PC-9 (cell line): Measurements from ENCODE around the gene TRMT1. TPM values are rescaled to one million over a fixed set of nuclear protein-coding genes. Genes with fewer than 3 reads are reported as not detected.

ENCODE experiments used
- BruUV-seq: library from RNA; stranded (reverse); fragments of 400-500 nt; replicated peaks from 2 replicates; lab custom pipeline; 2021; lab: Mats Ljungman, UMichigan
- CTCF ChIA-PET: fragments of 300-600 bp; sonication (Branson Sonifier 250); formaldehyde crosslinking; loops from one replicate; lab custom pipeline; 2022; ENCODE audit warnings: antibody characterized with exemption; lab: Charles Lee
- POLR2A ChIA-PET: fragments of 300-600 bp; sonication (Branson Sonifier 250); formaldehyde crosslinking; loops from one replicate; lab custom pipeline; 2022; ENCODE audit warnings: antibody characterized with exemption; ENCODE audit not compliant: unreplicated experiment; lab: Charles Lee
- DNase-seq, 2 experiments: peaks; one replicate each; pipeline versions ENCODE4 v3.0.0 to v3.0.0-alpha.2; 2015 to 2022; ENCODE audit warnings: mixed read lengths in 1 of 2
- H2AFZ ChIP-seq: fragments of 200-600 bp; sonication (generic); 2 replicates; pipeline ENCODE4 v1.8.1; 2017; ENCODE audit warnings: antibody characterized with exemption
- H3F3A ChIP-seq: fragments of 200-600 bp; sonication (generic); 2 replicates; pipeline ENCODE4 v1.8.1; 2017; ENCODE audit warnings: antibody characterized with exemption, mild to moderate bottlenecking, low read depth; ENCODE audit not compliant: insufficient read depth
- H3K27ac ChIP-seq: fragments of 200-600 bp; sonication (generic); 2 replicates; pipeline ENCODE4 v1.6.1; 2016; ENCODE audit warnings: mixed run types
- H3K27me3 ChIP-seq: fragments of 200-600 bp; sonication (generic); 2 replicates; pipeline ENCODE4 v1.6.1; 2016; ENCODE audit warnings: low read depth, mixed run types; ENCODE audit not compliant: insufficient read depth
- H3K36me3 ChIP-seq: fragments of 200-600 bp; sonication (generic); 2 replicates; pipeline ENCODE4 v1.6.1; 2016; ENCODE audit warnings: low read depth, mixed run types
- H3K4me1 ChIP-seq: fragments of 200-600 bp; sonication (generic); replicated peaks from 2 replicates; pipeline ENCODE4 v1.6.1; 2016; ENCODE audit warnings: mixed run types; ENCODE audit not compliant: insufficient read depth
- H3K4me2 ChIP-seq: fragments of 200-600 bp; sonication (generic); 2 replicates; pipeline ENCODE4 v1.6.1; 2017; ENCODE audit warnings: mixed run types
- H3K4me3 ChIP-seq: fragments of 200-600 bp; sonication (generic); 2 replicates; pipeline ENCODE4 v1.6.1; 2016; ENCODE audit warnings: mixed run types
- H3K79me2 ChIP-seq: fragments of 200-600 bp; sonication (generic); 2 replicates; pipeline ENCODE4 v1.6.1; 2017; ENCODE audit warnings: low read depth, mixed run types
- H3K9me2 ChIP-seq: fragments of 200-600 bp; sonication (generic); 2 replicates; pipeline ENCODE4 v1.8.1; 2017; ENCODE audit warnings: mild to moderate bottlenecking; ENCODE audit not compliant: insufficient read depth
- H3K9me3 ChIP-seq: fragments of 200-600 bp; sonication (generic); 2 replicates; pipeline ENCODE4 v1.8.1; 2016; ENCODE audit warnings: low read depth; ENCODE audit not compliant: insufficient read depth
- H4K20me1 ChIP-seq: fragments of 200-600 bp; sonication (generic); 2 replicates; pipeline ENCODE4 v1.8.1; 2017; ENCODE audit not compliant: insufficient read depth
- EZH2 ChIP-seq: fragments of 200-600 bp; sonication (generic); IDR thresholded peaks from 2 replicates; pipeline ENCODE4 v1.8.0; 2017; ENCODE audit warnings: antibody characterized with exemption, low read depth
- intact Hi-C: fragments of 100-400 bp; cut with micrococcal nuclease; formaldehyde crosslinking; loops from one replicate; pipeline ENCODE4 v1.10.0; 2022; ENCODE audit not compliant: unreplicated experiment
- total RNA-seq: library from RNA; stranded (reverse); gene quantifications from 2 replicates; pipeline ENCODE4 v1.2.3, GENCODE V29; 2021
- TF ChIP-seq, protein P1 (sequence below): fragments of 200-600 bp; sonication (generic); conservative IDR thresholded peaks from 2 replicates; pipeline ENCODE4 v1.6.1; 2017; ENCODE audit warnings: mixed run types, antibody characterized with exemption, mild to moderate bottlenecking, moderate library complexity

Gene TRMT1
- total RNA-seq, 1 experiment from 2014 or later, result 44.1 TPM

- intact Hi-C loops, result loop anchor here (2.0 kb wide), 1 partner anchor 111 kb away; no protein-coding TSS in a partner anchor
Observed at GRCh38 chr19:13095934-13096927, 20.3 kb downstream of the TRMT1 start.

DNA sequence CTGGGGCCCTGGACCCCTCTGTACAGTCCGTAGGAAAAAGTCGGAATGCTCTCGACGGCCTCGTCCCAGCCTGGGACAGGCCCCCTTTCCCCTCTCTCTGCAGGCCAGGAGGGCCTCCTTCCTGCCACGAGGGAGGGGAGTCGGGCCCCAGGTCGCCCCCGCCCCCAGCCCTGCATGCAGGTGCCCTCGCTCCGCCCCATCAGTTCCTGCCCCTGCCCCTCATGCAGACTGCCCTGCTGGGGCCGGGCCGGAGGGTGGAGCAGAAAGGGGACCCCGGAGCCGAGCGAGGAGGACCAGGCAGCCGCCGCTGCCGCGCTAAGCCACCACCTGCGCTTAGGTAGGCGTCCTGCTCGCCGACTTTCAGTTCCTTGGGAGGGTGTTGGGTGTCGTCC, 21.2 kb downstream of the TRMT1 start:
- intact Hi-C loops, result loop anchor here (2.0 kb wide), 1 partner anchor 111 kb away; no protein-coding TSS in a partner anchor
- no peak overlapping the region for H3K4me2 ChIP-seq
- CTCF ChIA-PET, result interaction anchor here (0.5 kb wide), 1 partner anchor 210 kb away, joined by 3 read pairs; no protein-coding TSS in a partner anchor
- H3K9me3 ChIP-seq, result no peaks in the 10 kb centered on the region
- H3K4me3 ChIP-seq, result no peak overlapping the region
- H3K27me3 ChIP-seq, result no peaks in the 10 kb centered on the region
- BruUV-seq, result no TSS peak
- H3K36me3 ChIP-seq, result no peaks in the 10 kb centered on the region
- no peaks in the 10 kb centered on the region for H4K20me1 ChIP-seq
- no peak for DNase-seq
- TF ChIP-seq, protein P1, sequence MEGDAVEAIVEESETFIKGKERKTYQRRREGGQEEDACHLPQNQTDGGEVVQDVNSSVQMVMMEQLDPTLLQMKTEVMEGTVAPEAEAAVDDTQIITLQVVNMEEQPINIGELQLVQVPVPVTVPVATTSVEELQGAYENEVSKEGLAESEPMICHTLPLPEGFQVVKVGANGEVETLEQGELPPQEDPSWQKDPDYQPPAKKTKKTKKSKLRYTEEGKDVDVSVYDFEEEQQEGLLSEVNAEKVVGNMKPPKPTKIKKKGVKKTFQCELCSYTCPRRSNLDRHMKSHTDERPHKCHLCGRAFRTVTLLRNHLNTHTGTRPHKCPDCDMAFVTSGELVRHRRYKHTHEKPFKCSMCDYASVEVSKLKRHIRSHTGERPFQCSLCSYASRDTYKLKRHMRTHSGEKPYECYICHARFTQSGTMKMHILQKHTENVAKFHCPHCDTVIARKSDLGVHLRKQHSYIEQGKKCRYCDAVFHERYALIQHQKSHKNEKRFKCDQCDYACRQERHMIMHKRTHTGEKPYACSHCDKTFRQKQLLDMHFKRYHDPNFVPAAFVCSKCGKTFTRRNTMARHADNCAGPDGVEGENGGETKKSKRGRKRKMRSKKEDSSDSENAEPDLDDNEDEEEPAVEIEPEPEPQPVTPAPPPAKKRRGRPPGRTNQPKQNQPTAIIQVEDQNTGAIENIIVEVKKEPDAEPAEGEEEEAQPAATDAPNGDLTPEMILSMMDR, result no peak
- no peak for TF ChIP-seq EZH2
- peaks cover 5% of the 10 kb centered on the region; the same call in 1 of the 2 replicates for H3F3A ChIP-seq
- H3K79me2 ChIP-seq, result no peaks in the 10 kb centered on the region
- H3K27ac ChIP-seq, result no peak overlapping the region
- POLR2A ChIA-PET, result no interaction called here
- no peaks in the 10 kb centered on the region for H3K9me2 ChIP-seq
- H3K4me1 ChIP-seq, result peaks cover 9% of the 10 kb centered on the region; the same call in 1 of the 2 replicates
- no peak overlapping the region for H2AFZ ChIP-seq

More at GRCh38 chr19:13095934-13096927, 20.3 kb downstream of the TRMT1 start:
- no peak overlapping the region for H2AFZ ChIP-seq
- H3K9me3 ChIP-seq, result no peaks in the 10 kb centered on the region
- no peaks in the 10 kb centered on the region for H3K9me2 ChIP-seq
- peaks cover 9% of the 10 kb centered on the region; the same call in 1 of the 2 replicates for H3K4me1 ChIP-seq
- H3K79me2 ChIP-seq, result no peaks in the 10 kb centered on the region
- no peaks in the 10 kb centered on the region for H3K27me3 ChIP-seq
- no peaks in the 10 kb centered on the region for H4K20me1 ChIP-seq
- POLR2A ChIA-PET, result no interaction called here
- no peaks in the 10 kb centered on the region for H3K36me3 ChIP-seq
- no peak for DNase-seq
- H3K4me2 ChIP-seq, result peak overlapping the region; percentile 32
- H3F3A ChIP-seq, result peaks cover 5% of the 10 kb centered on the region; the same call in 1 of the 2 replicates
- H3K4me3 ChIP-seq, result no peak overlapping the region
- CTCF ChIA-PET, result no interaction called here
- no peak overlapping the region for H3K27ac ChIP-seq
- TF ChIP-seq, protein P1, result no peak; the same call in 1 of the 2 replicates
- no peak for TF ChIP-seq EZH2
- no TSS peak for BruUV-seq

GRCh38 chr19:13094771-13095392, 21.7 kb downstream of the TRMT1 start:
- no peaks in the 10 kb centered on the region for H3K9me3 ChIP-seq
- H3K4me3 ChIP-seq, result no peak overlapping the region
- no peak overlapping the region for H3K27ac ChIP-seq
- no peaks in the 10 kb centered on the region for H3K27me3 ChIP-seq
- no peaks in the 10 kb centered on the region for H3K9me2 ChIP-seq
- H3F3A ChIP-seq, result peaks cover 5% of the 10 kb centered on the region; the same call in 1 of the 2 replicates
- H3K36me3 ChIP-seq, result no peaks in the 10 kb centered on the region
- DNase-seq, result no peak
- H3K4me2 ChIP-seq, result no peak overlapping the region
- intact Hi-C loops, result loop anchor here (2.0 kb wide), 1 partner anchor 110 kb away; no protein-coding TSS in a partner anchor
- CTCF ChIA-PET, result interaction anchor here (0.5 to 0.6 kb wide), 2 partner anchors 109 to 210 kb away, joined by 3 read pairs; no protein-coding TSS in a partner anchor
- peaks cover 9% of the 10 kb centered on the region; the same call in 1 of the 2 replicates for H3K4me1 ChIP-seq
- TF ChIP-seq EZH2, result no peak
- TF ChIP-seq, protein P1, result no peak
- POLR2A ChIA-PET, result no interaction called here
- no peaks in the 10 kb centered on the region for H4K20me1 ChIP-seq
- BruUV-seq, result no TSS peak
- H2AFZ ChIP-seq, result no peak overlapping the region
- no peaks in the 10 kb centered on the region for H3K79me2 ChIP-seq
